MG63 (cell line): ENCODE data around the gene SEMA7A. TPM values are rescaled to one million over a fixed set of nuclear protein-coding genes. Genes with fewer than 3 reads are reported as not detected.

ENCODE experiments used
- DNase-seq: peaks from one replicate; pipeline ENCODE4 v3.0.0-alpha.2; 2020
- H3K27me3 ChIP-seq: fragments of 250-450 bp; sonication (Bioruptor Pico); 2 replicates; pipeline ENCODE4 v1.5.1; 2020; ENCODE audit warnings: mild to moderate bottlenecking, moderate library complexity
- H3K36me3 ChIP-seq: fragments of 250-450 bp; sonication (Bioruptor Pico); 2 replicates; pipeline ENCODE4 v1.5.1; 2020; ENCODE audit warnings: mild to moderate bottlenecking, moderate library complexity
- H3K4me3 ChIP-seq: fragments of 250-450 bp; sonication (Bioruptor Pico); 2 replicates; pipeline ENCODE4 v1.5.1; 2020; ENCODE audit warnings: mild to moderate bottlenecking, moderate library complexity
- H3K9me3 ChIP-seq: fragments of 250-450 bp; sonication (Bioruptor Pico); 2 replicates; pipeline ENCODE4 v1.5.1; 2020; ENCODE audit warnings: mild to moderate bottlenecking, moderate library complexity
- total RNA-seq: library from RNA; depleted of rRNA; stranded (reverse); fragments of >200 nt; shearing (Covaris generic); gene quantifications from 2 replicates; pipeline ENCODE4 v1.2.3, GENCODE V29; 2014; ENCODE audit warnings: low replicate concordance

SEMA7A gene
- total RNA-seq, 1 experiment from 2014 or later, result 12.0 TPM

DNA sequence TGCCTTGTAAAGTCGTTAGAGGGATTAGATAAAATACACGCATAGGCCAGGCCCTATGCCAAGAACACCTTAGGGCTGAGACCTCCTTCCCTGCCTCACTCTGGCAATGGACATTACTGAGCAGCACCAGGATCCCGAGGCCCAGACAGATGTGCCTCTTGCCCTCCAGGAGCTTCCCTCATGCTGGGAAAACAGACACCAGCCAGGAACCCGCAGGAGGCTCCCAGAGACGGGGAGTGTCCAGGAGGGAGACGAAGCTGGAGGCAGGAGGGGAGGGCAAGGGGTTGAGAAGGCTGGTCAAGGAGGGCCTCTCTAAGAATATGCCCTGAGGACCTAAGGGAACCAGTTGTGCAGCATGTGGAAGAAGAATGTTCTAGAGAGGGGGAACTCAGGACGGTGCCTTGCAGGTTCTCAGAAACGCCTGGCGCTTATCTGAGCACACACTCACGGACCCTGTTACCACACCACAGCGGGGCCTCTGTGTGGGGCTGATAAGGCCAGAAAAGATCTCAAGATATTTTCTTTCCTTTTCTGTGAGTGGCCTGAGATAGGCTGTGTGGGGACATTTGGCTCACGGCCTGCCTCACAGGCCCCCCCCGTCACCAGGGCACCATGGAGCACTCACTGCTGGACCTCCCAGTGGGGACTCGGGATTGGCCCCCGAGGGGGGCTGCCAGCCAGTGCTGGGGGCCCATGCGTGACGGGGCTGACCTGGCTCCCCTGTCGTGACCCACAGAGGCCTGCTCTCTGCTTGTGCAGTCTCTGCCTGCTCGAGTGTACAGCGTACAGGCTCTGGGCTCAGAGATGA is 44.3 kb downstream of the SEMA7A start:
- no peaks in the 10 kb centered on the region for H3K36me3 ChIP-seq
- no peak for DNase-seq

DNA sequence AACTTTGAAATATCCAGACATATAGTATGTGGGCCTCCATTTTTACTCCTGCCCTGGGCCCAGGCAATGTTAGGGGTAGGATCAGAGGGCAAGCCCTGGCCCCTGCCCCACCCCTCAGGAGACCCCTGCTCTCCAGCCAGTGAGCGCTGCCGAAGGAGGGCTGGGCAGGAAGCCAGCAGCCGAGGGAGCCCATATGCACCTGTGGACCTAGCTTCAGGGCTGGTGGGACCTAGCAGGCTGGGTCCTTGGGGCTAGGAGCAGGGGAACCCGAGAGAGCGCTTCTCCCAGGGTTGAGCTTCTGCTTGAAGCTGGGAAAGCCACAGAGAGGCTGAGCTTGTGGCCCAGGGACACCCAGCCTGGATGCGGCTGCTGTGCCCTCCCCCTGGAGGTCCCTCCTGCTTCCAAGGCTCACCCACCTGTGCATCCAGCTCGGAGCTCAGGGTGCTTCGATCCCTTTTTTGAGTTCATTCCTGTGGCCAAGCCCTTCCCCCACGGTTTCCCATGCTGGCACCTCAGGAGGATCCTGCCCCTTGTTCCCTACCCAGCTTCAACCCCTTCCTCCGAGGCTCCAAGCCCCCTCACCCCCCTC is 45.3 kb downstream of the SEMA7A start:
- Histone ChIP-seq H3K9me3 (no peaks in the 10 kb centered on the region), H3K4me3 (no peak overlapping the region), H3K36me3 (no peaks in the 10 kb centered on the region), H3K27me3 (no peaks in the 10 kb centered on the region)
- DNase-seq, result no peak

More for the DNA sequence above, 44.3 kb downstream of the SEMA7A start:
- H3K27me3 ChIP-seq, result no peaks in the 10 kb centered on the region
- H3K9me3 ChIP-seq, result no peaks in the 10 kb centered on the region
- no peak overlapping the region for H3K4me3 ChIP-seq

DNA sequence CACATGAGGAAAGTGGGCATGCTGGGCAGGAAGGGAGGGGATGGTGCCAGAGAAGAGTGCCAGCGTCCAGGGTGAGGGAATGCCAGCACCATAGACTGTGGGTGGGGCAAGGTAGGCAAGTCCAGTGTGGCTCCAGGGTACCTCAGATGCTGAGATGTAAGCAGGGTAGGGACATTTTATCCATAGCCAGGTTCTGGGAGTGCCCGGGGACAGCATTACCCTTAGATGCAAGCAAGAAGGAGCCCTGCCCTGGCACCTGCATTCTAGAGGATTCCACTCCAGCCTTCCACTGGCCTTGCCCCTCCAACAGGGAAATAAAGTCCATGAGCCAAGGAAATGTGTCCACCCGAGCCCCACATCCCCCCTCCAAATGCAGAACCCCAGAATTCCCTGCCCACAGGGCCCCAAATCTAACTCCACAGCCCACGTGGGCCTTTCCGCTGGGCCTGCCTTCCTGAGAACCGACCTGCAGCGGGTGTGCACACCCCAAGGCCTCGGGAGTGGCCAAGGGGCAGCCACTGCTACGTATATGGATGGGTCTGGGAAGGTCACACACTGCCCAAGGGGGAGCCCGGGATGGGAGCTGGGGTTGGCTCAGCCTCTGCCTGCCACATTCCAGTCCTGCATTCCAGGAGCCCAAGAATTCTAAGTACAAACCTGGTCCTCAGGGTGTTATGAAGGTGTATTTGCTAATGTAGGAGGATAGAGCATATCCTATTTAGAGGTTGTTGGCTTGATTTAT is 46.0 kb downstream of the SEMA7A start:
- no peaks in the 10 kb centered on the region for H3K27me3 ChIP-seq
- DNase-seq, result no peak
- H3K9me3 ChIP-seq, result no peaks in the 10 kb centered on the region
- no peaks in the 10 kb centered on the region for H3K36me3 ChIP-seq
- H3K4me3 ChIP-seq, result no peak overlapping the region

DNA sequence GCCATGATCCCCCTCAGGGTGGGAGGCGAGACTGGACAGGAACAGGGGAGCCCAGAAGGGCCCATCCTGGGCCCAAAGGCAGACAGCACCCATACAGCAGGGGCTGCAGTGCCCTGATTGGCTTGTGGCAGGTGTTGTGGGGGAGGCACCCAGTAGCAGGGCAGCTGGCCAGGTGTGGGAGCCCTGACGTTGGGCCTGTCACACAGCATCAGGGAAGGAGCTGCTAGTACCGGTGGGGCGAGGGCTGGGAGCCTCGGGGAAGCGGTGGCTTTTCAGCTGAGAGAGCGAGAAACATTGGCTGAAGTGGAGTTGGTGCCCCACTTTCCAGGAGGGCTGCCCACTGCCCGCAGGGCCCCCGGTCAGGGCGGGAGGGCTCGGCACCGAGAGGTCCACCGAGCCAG is 46.6 kb downstream of the SEMA7A start:
- DNase-seq, result no peak
- Histone ChIP-seq H3K27me3 (no peaks in the 10 kb centered on the region), H3K36me3 (no peaks in the 10 kb centered on the region)

DNA sequence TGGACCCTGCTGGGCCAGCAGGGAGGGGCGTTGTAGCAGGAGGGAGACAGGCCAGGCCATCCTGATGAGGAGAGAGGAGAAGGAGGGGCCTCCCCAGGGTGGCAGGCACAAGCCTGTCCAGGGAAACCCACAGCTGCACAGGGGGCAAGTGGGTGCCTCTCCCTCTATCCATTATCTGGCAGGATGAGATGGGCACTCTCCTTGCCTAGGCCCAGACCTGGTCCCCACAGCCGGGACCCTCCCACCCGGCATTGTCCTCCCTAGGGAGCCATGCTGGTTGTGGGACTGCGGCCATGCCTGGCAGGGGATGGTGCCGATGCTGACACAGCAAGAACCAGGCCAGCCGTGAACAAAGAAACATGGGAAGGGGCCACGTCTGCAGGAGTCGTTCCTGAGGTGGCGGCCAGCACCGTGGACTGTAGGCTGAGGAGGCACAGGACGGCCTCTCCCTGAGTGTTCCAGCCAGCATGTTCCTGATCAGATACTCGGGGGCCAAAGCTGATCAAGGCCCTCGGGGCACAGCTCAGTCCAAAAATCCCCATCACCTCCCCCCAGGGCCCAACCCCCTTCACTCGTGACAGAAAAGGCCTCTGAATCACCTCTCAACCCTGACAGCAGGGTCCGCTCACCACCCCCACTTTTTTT is 47.1 kb downstream of the SEMA7A start:
- no peak overlapping the region for H3K4me3 ChIP-seq
- no peaks in the 10 kb centered on the region for H3K9me3 ChIP-seq
- no peak for DNase-seq
- H3K27me3 ChIP-seq, result no peaks in the 10 kb centered on the region
- no peaks in the 10 kb centered on the region for H3K36me3 ChIP-seq

More for the DNA sequence above, 46.6 kb downstream of the SEMA7A start:
- no peaks in the 10 kb centered on the region for H3K9me3 ChIP-seq
- H3K4me3 ChIP-seq, result no peak overlapping the region

DNA sequence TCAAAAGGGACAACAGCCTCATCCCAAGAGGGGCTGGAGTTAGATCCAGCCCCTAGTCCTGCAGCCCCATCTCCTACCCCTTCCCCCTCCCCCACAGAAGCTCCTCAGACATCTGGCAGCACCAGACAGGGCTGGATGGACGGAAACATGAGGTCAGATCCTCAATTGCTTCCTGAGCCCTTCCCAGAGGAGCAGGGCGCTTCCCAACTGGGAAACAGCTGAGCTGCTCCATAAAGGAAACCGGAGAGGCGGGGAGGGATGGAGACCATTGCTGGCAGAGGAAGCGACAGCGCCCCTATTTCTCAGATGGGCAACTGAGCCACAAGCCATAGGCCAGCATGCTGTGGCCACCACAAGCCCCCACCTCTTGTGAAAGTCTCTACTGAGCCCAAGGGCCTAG is 48.0 kb downstream of the SEMA7A start:
- H3K27me3 ChIP-seq, result no peaks in the 10 kb centered on the region
- H3K9me3 ChIP-seq, result no peaks in the 10 kb centered on the region
- no peaks in the 10 kb centered on the region for H3K36me3 ChIP-seq
- H3K4me3 ChIP-seq, result no peak overlapping the region
- no peak for DNase-seq

DNA sequence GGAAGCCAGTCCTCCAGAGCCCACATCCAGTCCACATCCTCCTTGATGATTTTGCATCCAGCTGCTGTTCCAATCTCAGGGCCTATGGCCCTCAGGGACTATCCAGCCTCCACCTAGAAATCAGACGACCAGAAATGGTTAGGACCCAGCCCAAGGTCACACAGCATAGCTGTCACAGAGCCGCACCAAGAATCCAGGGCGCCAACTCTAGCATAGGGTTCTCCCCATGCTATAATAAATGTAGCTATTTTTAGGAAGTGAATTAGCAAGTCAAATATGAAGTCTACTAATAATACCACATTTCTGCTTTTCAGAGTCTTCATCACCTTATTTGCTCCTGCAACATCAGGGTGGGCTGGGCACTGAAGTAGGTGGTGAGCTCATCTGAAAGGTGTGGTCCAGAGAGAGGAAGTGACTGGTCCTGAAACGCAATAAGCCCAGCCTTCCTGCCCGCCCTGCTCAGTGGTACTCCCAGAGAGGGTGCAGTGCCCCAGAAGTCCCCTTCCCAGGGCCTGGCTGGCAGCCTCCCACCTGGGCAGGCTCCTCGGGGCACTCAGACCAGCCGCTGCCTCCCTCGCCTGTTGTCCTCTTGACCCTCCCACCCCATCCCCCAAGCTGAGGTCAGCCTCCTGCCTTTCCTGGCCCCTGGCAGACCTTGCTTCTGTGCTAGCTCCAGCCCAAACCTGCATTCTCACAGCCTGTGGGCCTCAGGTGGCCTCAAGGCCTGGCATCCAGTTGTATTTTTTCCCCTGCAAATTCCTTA is 48.7 kb downstream of the SEMA7A start:
- H3K36me3 ChIP-seq, result no peaks in the 10 kb centered on the region
- DNase-seq, result peak; percentile 69
- no peaks in the 10 kb centered on the region for H3K9me3 ChIP-seq
- H3K4me3 ChIP-seq, result no peak overlapping the region
- H3K27me3 ChIP-seq, result no peaks in the 10 kb centered on the region

DNA sequence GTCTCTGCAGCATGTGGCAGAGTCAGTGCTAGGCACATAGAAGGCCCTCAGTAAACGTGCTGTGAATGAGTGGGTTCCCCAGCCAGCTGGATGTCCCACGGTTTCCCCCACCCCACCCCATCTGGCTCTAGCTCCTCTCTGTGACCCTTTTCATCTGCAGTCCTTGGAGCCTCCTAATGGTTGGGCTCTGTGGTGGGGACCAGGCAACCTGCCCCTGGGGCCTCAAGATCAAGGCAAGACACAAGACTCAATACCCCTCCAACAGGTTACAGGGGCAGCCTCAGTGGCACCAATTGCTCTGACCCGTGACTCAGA is 49.2 kb downstream of the SEMA7A start:
- no peak for DNase-seq
- Histone ChIP-seq H3K36me3 (no peaks in the 10 kb centered on the region), H3K27me3 (no peaks in the 10 kb centered on the region), H3K4me3 (no peak overlapping the region), H3K9me3 (no peaks in the 10 kb centered on the region)

DNA sequence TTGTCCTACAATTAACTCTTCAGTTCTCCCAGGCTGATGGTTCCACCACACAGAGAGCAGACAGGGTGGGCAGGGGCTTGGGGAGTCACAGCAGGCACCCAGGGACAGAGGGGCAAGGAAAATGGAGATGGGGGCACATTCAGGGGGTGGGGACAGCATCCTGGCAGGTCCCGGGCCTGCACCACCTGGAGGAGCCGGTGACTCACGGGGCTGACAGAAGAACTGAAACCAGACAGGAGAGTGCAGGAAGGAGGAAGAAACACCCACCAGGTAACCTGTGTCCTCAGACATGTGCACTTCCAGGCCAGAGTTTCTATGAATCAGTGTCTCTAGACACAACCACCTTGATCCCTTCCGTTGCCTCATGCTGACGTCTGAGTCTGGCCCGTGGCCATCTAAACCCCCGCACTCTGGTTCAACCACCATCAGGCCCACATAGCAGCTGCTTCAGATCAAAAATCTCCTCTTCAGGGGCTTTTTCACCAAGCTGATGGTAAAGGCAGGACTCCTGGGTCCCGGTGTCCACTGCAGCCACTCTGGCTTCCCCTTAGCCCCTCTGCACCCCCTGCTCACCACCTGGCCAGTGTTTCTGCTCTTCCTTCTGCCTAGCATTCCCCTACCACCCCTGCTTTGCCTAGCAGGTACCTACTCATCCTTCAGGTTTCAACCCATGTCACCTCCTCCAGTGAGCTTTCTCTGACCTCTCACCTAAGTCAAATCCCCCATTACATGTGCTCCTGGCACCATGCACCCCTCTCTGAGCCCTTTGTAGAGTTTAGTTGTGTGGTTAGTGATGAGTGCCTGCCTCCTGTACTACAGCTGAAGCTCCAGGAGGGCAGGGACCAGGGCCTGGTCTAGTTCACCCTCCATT is 49.8 kb downstream of the SEMA7A start:
- Histone ChIP-seq H3K27me3 (no peaks in the 10 kb centered on the region), H3K9me3 (no peaks in the 10 kb centered on the region), H3K36me3 (no peaks in the 10 kb centered on the region), H3K4me3 (no peak overlapping the region)
- DNase-seq, result no peak

DNA sequence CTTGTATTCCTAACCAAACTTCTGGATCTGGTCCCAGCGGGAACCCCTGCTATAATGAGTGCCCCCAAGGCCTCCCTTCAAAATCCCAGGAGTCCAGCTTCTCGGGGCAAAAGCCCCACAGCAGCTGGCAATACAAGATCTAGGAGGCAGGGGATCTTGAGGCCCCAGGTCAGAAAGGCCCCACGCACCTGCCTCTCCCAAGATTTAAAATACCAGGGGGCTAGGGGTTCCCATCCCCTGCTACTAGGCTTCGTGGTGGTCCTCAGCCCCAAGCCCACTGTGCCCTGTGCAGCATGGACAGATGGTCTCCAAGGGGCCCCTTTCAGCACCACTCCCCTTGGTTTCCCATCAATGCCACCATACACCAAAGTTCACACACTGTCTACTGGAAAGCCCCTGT is 50.5 kb downstream of the SEMA7A start:
- DNase-seq, result no peak
- H3K4me3 ChIP-seq, result no peak overlapping the region
- H3K9me3 ChIP-seq, result no peaks in the 10 kb centered on the region
- no peaks in the 10 kb centered on the region for H3K27me3 ChIP-seq
- H3K36me3 ChIP-seq, result no peaks in the 10 kb centered on the region

DNA sequence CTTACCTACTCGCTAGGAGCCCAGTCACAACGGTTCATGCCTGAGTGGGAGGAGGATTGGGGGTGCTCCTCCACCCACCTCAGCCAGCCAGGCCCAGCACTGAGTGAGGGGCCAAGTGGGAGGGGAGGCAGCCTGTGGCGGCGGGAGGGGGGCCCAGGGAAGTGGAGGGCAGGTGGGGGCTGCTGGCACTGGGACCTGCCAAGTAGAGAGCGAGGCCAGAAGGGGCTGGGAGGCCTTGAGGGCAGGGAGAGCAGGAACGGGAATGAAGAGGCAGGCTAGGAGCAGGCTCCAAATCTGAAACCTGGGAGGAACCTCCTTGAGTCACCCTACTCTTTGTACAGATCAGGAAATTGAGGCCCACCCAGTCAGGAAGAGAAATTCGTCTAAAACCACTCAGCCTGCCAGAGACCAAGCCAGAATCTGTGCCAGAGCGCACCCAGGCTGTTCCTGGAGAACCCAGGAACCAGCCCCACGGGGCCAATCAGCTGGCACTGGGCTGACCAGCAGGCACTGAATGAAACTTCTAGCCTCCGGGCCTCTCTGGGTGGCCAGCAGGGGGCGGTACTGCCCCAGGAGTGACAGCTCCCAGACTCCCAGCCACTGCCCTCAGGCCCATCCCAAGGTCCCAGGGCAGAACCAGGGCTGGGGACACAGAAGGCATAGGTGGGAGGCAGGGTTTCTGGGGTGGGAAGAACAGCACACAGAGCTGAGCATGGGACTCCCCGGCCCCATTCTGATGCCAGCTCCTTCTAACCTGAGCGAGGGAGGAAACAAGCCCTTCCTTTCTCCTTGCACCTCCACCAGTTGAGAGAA is 51.5 kb downstream of the SEMA7A start:
- H3K27me3 ChIP-seq, result no peaks in the 10 kb centered on the region
- peak; percentile 91 for DNase-seq
- no peaks in the 10 kb centered on the region for H3K36me3 ChIP-seq
- H3K9me3 ChIP-seq, result no peaks in the 10 kb centered on the region
- no peak overlapping the region for H3K4me3 ChIP-seq

DNA sequence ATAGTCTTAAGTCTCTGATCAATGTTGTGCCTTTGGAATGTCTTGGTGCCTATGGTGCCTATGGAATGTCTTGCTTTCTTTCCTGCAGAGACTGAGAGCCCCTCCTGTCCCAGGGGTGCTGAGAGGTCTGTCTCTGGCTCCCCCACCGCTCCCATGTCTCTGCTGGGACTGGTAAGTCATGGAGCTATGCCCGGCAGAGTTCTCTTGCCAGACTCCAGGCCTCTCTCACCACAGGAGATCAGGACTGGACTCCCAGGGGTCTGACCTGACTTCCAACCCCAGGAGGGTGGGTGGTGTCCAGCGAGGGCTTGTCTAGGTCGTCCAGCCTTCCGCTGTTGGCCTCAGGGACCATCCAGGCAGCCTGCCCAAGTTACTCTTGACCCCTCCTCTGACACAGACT is 52.3 kb downstream of the SEMA7A start:
- no peak overlapping the region for H3K4me3 ChIP-seq
- DNase-seq, result peak; percentile 61

DNA sequence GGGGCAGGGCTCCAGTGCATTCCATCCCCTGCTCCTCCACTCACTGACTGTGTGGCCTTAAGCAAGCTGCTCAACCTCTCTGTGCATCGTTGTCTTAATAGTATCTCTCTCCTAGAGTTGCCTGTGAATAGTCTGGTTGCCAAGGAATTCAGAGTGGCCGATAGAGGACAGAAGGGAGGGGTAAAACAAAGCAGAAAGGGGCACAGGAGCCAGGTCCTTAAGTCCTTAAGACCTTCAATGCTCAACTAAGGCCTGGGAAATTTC is 52.6 kb downstream of the SEMA7A start:
- DNase-seq, result no peak
- no peak overlapping the region for H3K4me3 ChIP-seq
- no peaks in the 10 kb centered on the region for H3K9me3 ChIP-seq
- H3K27me3 ChIP-seq, result no peaks in the 10 kb centered on the region
- no peaks in the 10 kb centered on the region for H3K36me3 ChIP-seq

More for the DNA sequence above, 52.3 kb downstream of the SEMA7A start:
- Histone ChIP-seq H3K9me3 (no peaks in the 10 kb centered on the region), H3K36me3 (no peaks in the 10 kb centered on the region), H3K27me3 (no peaks in the 10 kb centered on the region)

DNA sequence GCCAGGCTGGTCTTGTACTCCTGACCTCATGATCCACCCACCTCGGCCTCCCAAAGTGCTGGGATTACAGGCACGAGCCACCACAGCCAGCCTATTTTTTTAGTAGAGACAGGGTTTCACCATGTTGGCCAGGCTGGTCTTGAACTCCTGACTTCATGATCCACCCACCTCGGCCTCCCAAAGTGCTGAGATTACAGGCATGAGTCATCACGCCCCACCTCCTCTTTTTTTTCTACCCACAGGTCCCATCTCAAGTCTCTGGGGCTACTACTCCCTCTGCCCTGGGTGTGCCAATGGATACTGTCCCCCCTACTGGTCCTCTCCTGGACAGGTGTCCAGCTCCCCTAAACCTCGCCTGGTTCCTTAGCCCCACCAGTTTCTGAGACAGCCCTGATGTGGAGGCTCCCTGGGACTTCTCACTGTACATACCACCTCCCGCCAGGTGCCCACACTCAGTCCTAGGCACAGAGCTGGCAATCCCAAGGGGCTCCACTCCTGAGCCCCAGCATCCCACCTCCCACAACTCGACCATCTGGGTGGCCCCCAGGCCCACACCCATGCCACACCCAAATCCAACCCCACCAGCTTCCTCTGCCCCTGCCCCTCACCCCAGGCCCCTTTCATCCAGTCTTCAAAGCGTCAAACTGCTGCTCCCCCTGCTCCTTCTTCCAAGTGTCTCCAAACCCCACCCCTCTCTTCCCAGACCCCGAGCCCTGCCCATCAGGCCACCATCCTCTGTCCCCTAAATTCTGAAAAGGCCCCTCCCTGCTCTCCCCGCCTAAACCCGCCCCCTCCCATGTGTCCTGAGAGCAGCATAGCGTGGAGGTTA is 53.2 kb downstream of the SEMA7A start:
- no peaks in the 10 kb centered on the region for H3K9me3 ChIP-seq
- H3K4me3 ChIP-seq, result no peak overlapping the region
- DNase-seq, result no peak
- H3K36me3 ChIP-seq, result no peaks in the 10 kb centered on the region
- H3K27me3 ChIP-seq, result no peaks in the 10 kb centered on the region

DNA sequence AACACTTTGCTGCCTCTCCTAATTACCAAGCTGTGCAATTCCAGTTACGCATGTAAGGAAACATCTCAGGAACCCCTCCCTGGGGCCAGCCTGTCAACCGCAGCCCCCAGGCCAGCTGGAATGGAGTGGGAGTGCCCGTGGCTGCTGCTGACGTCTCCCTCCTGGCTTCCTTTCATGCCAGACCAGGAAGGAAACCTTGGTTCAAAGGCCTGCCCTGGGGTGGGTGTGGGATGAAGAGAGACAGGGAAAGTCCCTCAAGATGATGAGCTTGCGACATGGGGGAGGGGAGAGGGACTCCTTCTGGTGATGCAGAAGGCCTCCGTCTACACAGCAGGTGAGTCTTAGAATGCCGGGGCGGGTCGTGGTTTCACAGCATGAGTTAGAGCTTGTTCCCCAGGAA is 54.9 kb downstream of the SEMA7A start:
- Histone ChIP-seq H3K27me3 (no peaks in the 10 kb centered on the region; the same call in 1 of the 2 replicates), H3K9me3 (no peaks in the 10 kb centered on the region), H3K4me3 (no peak overlapping the region), H3K36me3 (no peaks in the 10 kb centered on the region)
- DNase-seq, result no peak
